OCI-M2 (cell line): ENCODE measurements around the gene MITF.

ENCODE experiments used
- DNase-seq: peaks from one replicate; lab custom pipeline; 2025; ENCODE audit not compliant: unreplicated experiment; lab: John Stamatoyannopoulos, UW

Gene MITF

DNA sequence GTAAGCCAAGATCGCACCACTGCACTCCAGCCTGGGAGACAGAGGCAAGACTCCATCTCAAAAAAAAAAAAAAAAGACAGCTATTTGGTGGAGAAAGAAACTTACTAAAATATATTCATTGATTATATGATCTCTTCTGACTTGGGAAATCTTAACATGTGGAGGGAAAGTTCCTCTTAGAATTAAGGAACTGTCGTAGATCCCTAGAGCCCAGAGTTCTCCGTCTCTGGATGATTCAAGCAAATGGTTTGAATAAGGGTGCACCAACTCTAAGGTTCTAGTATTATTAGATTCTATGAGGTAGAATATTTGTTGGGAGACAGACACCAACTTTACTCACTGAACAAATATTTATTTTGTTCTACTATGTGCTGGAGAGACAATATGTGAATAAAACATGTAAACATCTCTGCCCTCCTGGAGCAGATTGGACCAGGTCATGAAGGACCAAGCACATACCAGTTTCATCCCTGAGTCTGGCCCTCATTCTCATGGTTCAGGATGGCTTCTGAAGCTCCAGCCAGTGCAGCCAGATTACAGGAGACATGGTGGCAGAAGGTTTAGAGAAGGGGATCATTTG lies 129.7 kb downstream of the MITF start:
- no peak for DNase-seq

DNA sequence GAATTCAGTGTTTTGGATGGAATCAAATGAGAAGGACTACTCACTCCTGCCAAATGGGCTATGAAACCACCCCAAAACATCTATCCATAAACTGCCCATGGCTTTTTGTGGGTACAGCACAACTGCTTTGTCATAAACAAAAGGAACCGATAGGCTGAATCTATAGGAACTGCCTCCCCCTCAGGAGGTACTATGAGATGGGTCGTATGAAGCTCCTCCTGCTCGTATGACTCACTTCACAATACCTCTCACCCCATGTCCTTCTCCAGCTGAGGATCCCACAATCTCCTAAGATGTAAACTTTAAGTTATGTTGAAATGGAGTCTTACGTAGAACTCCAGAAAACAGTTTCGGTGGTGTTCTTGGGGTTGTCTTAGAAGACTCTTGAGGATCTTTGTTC lies 130.4 kb downstream of the MITF start:
- DNase-seq: no peak

DNA sequence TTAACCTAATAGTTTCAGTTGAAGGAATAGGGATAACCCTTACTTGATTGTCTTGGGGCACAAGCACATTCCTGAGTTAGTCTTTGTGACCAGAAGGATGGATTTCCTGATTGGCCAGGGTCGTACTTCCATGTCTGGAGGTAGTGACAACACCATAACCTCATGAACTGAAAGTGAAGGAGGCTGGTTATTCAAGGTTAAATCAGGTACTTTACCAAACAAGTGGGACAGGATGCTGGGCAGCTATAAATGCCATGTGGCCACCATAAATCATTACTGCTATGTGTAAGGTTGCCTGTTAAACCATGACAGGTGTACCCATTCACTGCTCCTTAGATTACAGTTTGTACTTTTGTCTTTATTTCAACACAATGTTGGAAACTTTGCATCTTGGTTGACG lies 132.0 kb downstream of the MITF start:
- DNase-seq: no peak

DNA sequence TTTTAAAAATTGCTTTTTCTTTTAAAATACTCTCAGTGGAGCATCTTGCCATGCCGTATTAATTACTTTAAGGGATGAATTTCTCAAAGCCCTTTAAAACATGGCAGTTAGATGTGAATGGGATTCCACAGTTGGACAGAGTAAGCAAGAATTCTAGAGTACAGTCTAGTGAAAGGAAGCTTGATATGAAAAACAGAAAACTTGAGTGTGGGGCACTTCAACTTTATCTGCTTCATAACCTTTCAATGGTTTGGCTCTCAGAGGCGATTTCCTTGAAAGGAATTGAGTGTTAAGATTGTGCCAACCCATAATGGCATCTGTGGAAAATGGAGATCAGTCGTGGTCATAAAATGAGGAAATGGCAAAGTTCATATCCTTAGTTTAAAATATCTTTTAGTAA lies 132.6 kb downstream of the MITF start:
- no peak for DNase-seq

DNA sequence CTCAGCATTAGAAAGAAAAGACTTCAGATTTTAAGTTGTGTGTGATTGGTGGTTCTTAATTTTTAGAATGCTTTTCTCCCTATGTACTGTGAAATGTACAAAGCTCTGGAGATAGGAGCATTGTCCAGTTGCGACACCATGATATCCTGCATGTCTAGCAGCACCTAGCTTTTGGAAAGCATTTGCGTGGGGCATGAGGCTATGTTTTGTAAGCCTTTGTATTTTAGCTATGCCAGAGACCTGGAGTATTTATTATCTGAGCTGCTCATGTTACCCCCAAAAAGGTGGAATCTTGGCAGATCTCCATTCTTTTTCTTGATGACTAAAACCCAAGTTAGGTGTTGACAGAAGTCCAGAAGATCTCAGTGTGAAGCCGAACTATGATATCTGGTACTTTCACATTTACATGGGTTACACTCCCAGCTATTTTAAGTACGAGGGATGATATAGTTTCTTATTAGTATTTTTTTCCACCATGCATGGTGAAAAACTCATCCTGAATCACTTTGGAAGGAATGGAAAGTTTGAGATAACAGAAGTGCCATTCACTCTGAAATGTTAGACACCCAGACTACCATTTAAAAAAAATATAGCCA lies 133.6 kb downstream of the MITF start:
- no peak for DNase-seq

DNA sequence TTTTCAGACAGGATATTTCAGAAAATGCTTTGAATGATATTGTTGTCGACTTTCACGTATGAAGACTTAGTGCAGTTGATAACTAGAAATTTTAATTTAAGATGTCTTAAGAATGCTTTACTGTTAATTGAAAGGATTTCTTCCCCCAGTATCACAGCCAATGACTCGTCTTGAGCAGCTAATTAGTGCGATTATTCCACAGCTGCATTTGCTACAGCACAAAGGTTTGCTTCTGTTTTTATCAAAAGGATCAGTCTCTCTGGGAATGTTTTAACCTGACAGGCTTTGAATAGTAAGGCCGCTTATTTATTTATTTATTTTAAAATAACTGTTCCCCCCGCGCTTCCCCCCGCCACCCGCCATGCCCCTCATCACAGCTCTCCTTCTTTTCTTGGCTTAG lies 136.8 kb downstream of the MITF start:
- DNase-seq: no peak

DNA sequence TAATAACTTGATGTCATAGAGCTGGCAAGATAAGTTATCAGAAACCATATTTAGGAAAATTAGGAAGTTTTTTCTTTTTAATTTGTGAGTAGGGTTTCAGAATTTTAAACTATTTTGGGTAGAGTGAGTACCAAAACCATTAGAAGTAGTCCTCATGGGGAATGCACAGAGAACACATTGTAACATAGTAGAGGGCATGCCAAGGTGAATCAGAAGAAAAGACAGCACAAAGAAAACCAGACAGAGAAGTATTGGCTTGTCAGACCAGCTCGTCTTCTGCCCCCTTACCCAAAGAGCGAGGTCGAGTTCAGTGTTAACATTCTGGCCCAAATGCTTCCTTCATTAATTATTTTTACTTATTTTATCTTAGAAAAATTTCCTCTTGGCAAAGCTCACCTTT lies 139.0 kb downstream of the MITF start:
- DNase-seq: no peak

DNA sequence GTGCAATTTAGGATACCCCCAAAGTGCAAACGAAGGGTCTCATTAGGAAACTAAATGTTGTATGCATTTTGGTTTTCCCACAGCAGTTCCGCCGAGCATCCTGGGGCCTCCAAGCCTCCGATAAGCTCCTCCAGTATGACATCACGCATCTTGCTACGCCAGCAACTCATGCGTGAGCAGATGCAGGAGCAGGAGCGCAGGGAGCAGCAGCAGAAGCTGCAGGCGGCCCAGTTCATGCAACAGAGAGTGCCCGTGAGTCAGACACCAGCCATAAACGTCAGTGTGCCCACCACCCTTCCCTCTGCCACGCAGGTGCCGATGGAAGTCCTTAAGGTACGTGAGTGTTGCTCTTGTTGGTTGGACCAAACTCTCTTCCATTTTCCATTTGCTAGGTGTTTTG lies 139.8 kb downstream of the MITF start:
- no peak for DNase-seq

DNA sequence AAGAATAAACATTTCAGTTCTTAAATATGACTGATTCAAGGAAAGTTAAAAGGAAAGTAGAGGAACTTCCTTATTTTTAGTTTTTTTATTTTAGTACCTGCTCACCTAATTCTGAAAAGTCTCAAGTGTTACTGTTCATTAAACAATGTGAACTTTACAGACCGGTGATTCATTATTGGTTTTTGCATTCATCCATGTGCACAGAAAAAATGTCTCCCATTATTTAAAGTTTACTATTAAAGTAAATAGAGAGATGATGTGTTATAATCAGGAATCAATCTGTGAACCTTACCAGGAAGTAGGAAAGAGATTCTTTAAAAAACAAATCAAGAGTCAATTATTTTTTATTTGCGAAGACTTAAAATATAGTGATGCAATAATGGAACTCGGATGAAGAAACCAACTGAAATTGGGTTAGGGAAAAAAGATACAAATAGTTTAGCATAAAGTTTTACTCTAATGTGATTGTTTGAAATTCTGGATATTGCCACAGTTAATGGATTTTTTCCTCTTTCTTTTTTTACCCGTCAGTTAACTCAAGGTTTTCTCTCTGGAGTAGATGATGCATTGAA lies 140.9 kb downstream of the MITF start:
- DNase-seq: no peak

DNA sequence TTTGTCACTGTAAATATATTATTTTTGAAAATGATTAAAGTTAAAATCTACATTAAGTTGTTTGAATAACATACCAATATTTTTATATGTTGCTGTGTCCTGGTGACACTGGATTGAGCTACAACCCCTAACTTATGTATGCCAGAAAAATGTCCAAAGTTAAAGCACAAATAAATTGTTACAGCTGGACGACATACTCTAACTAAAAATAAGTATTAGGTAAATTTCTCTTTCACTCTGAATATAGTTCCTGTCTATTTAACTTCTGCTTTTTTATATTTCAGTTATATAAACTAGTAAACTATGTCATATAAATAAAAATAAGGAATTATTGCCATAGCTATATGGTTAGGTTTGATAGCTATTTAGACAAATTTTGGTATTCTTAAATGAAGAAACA lies 141.8 kb downstream of the MITF start:
- DNase-seq: no peak

DNA sequence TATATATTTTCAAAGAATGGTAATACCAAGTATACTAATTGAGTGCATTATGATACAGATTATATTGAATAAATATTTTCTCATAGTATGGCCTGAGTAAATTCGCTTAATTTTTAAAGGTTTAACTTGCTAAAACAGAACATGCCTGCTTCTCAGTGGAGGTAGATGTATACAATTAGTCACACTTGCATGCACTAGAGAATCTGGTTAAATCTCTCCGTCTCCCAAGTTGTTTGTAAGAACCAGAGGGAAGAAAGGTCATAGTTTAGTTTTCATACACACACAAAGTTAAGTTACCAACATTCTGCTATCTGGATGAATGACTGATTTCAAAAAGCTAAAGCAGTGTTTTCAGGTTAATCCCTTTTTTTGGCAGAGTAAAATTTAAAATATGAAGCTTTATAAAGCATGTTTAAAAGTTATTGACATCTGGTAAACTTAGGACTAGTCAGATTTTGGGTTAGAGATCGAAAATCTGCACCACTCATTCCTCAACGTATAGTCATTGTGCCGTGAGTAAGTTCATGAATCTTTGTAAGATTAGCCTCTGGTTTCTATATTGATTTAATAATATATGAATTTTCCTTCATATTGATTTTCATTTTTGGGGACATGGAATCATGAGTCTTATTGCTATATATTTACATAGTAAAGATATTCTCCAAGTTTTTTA lies 142.6 kb downstream of the MITF start:
- DNase-seq: no peak

DNA sequence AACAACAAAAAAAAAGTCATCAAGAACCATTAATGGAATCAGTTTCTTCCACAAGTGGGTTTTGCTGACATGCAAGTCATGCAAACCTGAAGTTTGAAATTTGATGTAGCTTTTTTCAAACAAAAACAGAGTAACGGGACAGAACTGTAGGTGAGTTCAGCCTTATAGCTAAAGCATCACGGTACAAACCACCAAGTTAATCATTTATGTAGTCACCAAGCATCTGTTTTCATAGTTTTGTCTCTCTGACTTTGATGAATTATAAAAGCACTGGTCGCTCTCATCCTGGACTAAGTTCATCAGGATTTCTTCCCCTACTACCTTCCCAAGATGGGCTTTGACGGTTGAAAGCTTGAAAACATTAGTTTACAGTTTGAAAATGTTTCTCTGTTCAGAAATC lies 143.3 kb downstream of the MITF start:
- no peak for DNase-seq

DNA sequence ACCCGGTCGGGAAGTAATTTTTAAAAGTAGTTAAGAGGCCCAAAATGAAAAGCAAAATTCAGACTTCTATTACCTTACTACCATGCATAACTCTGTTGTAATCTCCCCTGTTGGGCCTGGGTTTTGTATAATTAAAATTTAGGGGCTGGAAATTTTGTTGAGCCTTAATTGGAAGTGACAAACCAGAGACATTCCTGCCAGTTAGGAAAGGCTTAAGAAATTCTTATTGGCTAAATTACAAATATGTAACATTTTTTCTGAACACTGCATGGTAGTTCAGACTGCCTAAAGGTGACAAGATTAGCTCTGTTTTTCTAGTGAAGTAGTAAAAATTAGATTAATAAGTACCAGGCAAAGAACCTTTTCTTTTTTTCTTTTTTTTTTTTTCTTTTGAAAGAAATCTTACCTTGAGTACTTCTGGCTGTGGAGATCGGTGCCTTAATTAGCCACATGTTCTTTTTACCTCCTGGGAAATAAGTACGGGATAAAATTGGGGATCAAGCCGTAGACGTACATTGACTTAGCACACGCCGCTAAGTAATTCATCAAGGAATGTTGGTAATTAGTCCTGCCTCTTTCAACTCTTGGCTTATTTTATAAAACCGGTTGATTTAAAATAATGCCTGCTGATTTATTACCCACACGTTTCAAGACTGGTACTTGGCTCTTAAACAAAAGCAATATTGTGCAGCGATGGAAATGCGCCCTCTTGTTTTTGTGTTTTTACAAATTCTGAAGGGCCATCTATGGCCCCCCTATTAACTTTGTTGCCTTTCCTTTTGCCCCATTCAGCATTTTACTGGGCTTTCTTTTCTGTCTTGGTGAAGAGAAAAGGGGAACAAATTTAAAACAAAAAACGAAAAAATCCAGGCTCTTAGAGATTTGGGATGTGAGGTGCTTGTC lies 149.0 kb downstream of the MITF start:
- DNase-seq: no peak

DNA sequence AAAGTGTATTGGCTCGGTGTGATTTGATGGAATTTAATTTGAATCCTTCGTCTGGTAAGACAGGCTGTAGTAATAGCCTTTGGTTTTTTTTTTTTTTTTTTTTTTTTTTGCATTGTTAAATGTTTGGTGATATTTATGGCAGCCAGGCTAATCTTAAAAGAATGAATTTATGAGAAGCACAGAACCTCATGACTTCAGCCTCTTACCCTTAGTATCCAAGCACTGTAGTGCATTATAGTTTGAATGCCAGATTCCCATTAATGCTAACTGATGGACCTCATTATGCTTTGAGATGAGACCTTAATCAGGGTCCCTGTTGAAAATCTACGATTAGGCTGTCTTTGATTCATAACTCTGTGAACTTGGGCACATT lies 149.7 kb downstream of the MITF start:
- DNase-seq: no peak

DNA sequence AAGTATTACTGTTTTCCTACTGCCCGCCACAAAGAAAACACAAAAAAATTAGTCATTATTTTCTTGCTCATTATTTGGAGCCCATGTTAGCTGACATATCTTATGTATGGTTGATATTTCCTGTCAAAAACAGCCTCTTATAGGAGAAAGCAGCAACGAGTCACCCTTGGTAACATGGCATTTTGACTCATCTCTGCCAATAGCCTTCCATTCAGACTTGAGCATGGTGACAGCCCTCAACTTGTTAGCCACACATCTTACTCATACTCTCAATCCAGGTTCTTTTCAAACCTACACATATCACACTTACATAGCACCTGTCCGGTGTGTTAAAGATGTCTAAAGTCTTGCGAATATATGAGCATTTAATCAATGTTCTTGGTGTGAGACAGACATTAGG lies 150.8 kb downstream of the MITF start:
- no peak for DNase-seq

DNA sequence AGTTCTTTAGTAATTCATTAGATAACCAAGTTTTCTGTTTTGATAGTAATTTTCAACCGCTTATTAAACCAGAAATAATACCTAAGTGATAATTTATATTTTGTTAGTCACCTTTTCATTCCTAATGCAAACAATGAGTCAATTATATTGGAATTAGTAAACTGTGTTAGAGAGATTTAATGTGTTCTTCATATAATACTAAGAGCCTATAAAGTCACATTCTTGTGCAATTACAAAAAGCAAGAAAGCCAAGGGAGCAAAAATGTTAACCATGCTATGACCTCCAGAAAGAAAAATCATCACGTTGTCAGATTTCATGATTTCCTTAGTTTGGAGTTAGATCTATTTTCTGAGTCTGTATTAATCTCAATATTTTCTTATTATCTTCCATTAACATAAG lies 151.4 kb downstream of the MITF start:
- no peak for DNase-seq

DNA sequence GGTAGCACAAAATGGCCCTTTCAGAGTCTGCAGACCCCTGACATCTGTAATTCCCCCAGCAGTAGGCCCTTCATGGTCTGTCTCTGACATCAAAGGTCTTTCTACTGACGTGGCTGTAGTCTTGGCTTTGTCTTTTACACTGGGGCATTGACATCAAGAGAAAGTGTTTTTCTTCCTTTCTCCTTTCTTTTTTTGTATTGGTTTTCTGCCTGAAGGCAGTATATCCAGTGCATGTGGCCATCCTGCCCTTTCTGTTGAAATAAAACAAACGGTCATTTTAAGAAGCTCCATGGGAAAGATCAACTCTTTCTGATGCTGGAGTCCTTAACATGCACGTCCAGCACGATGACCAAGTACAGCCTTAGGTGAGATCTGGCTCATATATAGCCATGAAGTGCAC lies 153.4 kb downstream of the MITF start:
- no peak for DNase-seq

DNA sequence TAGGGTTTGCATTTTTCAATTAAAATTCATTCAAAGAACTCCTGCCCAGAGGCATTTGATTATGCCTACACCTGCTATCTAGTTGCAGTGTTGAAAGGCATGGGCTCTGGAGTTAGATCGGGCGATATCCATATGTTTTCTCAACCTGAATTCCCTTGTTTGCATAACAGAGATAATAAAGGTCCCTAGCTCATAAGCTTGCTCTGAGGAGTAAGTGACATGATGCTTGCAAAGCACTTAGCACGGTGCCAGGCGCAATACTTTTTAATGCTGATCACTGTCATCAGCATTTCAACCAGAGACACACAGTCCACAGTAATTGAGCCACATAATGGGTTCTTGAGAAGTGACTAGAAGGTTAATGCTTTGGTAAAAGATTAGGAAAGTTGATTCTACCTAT lies 154.0 kb downstream of the MITF start:
- no peak for DNase-seq

DNA sequence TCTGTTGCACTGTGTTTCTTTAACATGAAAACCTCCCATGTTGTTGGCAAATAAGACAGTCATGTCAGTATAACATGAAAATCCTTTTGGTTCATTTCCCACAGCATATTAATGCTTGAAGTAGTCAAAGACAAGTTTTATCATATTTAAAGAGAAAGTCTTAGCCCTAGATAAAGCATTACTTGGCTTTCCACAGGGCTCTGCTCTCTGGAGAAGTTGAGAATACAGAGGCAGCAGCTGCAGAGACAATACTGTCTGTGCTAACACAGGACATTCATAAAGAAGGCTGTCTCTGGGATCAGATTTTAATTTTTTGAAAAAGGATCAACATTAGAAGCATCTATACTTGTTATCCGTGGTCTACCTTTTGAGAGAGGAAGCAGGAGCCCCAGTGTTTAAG lies 156.8 kb downstream of the MITF start:
- no peak for DNase-seq

DNA sequence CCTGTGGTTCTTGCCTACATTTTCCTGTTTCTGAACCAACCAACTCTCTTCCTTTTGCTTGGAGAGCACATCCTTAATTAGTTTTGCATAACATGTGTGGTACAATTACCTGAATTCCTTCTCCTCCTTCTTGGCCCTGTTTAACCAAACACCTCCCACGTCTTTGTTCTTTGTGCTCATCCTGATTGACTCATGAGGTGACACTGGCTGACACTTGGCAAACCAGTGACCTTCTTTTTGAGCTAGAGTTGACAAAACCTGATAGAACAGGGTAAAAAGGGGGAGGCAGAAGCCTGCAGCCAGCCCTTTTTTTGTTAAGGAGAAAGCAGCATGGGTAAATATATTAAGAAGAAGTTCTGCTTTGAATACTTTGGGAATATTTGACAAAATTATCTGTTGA lies 161.1 kb downstream of the MITF start:
- no peak for DNase-seq

DNA sequence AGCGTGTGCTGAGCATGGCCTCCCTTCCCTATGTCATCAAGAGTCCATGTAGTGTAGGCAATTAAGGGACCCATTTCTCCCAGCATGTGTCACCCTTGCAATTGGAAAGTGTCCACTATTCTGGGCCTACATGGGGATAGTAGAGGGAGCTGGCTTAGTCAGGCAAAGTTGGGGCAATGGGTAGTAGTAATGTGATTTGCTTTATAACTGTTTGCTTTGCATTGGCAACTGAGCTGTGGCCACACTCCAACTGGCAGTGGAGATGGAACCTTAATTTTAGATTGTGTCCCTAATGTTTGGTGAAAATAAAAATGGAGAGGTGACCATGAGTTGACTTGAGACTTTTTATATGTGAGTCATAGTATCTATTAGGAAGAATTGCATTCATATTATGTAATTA lies 162.5 kb downstream of the MITF start:
- no peak for DNase-seq

DNA sequence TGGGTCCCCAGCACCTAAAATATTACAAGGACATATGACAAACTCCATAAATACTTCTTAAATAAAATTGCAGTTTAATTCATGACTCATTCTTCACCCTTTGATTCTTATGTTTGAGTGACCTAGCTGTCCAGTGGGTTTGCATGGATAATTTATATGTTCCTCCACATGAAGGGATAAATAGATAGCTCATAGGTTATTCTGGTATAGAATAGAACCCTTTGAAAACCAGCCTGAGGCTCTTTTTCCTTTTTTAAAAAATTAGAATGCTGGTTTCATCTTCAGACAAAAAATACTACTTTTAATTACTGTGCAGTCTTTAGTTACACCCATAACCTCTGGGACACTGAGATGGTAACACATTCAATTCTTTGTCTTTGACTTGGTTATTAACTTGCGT lies 163.1 kb downstream of the MITF start:
- no peak for DNase-seq
